Measurements from ENCODE around the gene MTMR2.

MTMR2 gene

GRCh38 chr11:95923728-95924413, at the start of gene MTMR2:
TSS of gene MTMR2 (minus strand) at chr11:95924107. CDS start at chr11:95923954, 153 bp downstream.
- DNase-seq, result peak; percentile 90

DNA sequence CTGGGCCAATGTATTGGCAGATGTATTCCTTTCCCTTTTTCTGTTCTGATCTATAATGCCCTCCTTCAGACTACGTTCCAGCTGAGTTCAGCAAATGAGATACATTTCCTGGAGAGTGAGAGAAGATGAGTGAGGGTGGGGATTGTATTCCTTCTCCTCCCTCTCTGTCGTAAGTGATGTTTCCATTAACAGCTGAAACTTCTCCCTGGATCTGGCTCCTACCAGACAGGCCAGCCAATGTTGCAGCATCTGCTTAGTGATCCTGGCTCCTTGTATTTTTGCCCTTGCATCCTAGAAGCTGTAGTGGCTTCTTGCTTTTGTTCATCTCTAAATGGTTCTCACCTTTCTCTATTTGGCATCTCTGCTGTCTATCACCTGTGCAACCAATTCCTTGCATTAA, 48.2 kb upstream of the MTMR2 start:
- DNase-seq, result no peak

DNA sequence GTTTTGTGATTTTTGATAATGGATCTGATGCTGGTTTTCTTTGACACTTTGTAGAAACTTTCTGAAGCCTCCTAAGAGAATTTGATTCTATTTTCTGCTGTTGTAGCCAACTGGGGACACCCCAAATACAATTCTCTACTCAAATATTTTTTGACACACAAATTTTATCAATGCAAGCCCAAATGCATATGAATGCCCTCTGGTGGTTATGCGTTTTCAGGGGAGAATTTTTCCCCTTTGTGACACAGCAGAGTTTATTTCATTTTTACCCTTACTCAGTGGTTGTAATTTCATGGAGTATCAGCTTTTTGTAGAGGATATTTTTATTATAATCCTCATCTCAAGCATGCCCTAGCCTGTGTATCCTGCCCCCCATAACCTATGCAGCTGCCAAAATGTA, 44.7 kb upstream of the MTMR2 start:
- no peak for DNase-seq

- DNase-seq, result no peak
Measured at GRCh38 chr11:95964281-95964680, 40.4 kb upstream of the MTMR2 start.

- DNase-seq, result no peak
Measured at GRCh38 chr11:95961758-95962157, 37.9 kb upstream of the MTMR2 start.

GRCh38 chr11:95950905-95951304, 27.0 kb upstream of the MTMR2 start:
- no peak for DNase-seq

GRCh38 chr11:95948637-95949036, 24.7 kb upstream of the MTMR2 start:
- DNase-seq, result no peak

DNA sequence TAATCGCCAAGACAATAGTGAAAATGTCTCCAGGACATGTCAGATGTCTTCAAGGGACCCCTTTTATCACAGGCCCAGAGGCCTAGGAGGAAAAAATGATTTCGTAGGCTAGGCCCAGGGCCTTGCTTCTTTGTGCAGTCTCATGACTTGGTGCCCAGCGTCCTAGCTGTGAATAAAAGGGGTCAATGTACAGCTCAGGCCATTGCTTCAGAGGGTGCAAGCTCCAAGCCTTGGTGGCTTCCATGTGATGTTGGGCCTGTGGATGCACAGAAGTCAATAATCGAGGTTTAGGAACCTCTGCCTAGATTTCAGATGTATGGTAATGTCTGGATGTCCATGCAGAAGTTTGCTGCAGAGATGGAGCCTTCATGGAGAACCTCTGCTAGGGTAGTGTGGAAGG, 20.7 kb upstream of the MTMR2 start:
- DNase-seq, result no peak

DNA sequence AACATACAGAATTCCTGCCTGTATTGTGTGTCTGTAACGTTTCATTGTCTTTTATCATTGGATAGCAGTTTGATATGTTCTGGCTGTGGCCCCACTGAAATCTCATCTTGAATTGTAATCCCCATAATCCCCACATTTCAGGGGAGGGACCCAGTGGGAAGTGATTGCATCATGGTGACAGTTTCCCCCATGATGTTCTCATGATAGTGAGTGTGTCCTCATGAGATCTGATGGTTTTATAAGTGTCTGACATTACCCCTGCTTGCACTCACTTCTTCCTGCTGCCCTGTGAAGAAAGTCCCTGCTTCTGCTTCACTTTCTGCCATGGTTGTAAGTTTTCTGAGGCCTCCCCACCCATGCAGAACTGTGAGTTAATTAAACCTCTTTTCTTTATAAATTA, 19.6 kb upstream of the MTMR2 start:
- no peak for DNase-seq

DNA sequence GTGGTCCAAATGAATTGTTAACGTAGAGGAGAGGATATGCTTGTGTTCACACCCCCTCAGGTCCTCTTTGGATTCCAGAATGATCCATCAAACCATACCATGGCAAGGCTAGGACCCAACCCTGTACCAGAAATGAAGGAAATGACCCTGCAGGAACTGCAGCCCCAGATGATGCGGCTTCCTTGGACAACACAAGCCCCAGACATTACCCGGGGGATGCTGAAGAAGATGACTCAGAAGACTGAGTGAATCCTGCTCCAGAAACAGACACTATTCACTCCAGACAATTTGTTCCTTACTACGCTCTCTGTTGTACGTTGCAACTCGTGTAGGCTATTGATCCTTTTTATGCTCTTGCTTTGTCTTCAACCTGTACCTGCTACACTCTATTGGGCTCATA, 15.2 kb upstream of the MTMR2 start:
- no peak for DNase-seq

DNA sequence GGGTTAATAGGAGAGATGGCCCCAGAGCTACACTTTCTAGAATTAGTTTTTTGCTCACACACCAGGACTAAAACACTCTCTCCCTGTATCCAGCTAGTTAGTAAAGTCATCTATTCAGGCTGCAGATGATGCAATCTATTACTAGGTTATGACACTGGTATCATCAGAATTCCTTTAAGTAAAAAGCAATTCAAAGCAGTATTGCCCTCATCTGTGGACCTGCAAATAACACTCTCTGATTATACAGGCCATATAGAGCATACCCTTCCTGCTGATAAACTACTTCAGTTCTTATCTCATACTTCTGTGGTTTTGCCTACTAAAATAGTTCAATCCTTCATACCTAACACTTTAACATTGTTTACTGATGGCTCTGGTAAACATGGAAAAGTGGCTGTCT, 13.5 kb upstream of the MTMR2 start:
- DNase-seq, result no peak

DNA sequence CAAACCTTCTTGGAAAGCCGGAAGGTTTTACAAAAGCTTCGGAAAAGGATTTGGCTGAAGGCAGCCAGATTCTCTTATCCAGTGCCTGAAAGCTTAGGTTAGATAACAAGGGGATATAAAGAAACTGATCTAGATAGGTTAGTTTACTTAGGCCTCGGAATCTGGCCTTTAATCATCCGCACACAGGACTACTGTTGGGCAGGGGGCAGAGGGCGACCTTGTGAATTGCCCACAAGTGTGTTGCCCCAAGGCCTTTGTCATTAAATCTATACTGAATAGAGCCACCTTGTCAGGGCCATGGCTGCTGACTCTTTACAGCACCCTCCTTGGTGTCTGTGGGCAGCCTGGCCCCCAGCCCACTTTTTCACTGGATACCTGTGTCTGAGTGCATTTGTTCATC, 9.7 kb upstream of the MTMR2 start:
- DNase-seq, result no peak

DNA sequence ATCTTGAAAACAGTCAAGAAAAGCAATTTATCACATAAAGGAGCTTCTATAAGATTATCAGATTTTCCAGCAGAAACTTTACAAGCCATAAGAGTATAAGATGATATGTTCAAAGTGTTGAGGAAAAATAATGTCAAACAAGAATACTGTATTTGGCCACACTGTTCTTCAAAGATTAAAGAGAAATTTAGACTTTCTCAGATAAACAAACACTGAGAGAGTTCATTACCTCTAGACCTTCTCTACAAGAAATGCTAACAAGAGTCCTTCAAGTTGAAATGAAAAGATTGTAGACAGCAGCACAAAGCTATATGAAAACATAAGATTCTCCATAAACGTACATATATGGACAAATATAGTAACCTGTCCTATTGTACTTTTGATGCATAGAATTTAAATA, 8.0 kb upstream of the MTMR2 start:
- no peak for DNase-seq

DNA sequence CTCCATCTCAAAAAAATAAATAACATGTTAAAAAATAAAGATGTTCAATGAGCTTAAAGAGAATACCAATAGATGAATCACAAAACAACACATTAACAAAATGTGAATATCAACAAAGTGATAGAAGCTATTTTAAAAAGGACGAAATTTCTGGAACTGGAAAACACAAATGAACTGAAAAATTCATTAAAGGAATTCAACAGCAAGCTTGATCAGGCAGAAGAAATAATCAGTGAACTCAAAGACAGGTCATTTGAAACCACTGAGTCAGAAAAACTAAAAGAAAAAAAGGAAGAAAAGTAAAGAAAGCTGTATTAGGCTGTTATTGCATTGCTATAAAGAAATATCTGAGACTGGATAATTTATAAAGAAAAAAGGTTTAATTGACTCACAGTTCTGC, 7.0 kb upstream of the MTMR2 start:
- DNase-seq, result no peak

DNA sequence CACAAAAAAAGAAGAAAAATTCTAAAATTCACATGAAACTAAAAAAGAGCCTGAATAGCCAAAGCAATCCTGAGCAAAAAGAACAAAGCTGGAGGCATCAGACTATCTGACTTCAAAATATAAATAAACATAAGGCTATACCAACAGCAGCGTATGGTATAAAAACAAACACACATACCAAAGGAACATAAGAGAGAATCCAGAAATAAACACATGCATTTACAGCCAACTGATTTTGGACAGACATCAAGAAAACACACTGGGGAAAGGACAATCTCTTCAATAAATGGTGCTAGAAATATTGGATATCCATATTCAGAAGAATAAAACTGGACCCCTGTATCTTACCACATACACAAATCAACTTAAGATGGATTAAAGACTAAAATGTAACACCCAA, 2.8 kb upstream of the MTMR2 start:
- no peak for DNase-seq

DNA sequence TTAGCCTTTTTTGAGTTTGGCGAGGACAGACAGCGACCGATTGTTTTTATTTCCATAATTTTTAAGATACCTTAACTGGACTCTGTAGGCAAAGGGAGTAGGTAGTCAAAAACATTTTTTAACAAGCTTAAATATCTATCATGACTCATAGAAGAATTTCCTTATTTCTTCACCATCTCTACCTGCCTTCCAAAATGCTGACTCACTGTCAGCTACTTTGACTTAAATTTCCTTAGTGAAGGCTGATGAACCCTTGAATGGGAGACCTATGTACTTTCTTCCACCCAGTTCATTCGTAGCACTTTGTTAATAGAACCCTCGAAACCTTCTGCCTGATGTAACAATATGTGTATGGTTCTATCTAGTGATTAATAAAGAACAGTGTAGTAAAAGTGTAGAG, 1.1 kb upstream of the MTMR2 start:
- DNase-seq, result no peak

GRCh38 chr11:95924414-95924760, 480 bp upstream of the MTMR2 start:
- no peak for DNase-seq

- no peak for DNase-seq
Measured at GRCh38 chr11:95923439-95923727, 524 bp downstream of the MTMR2 start.

GRCh38 chr11:95922536-95923438, 1.1 kb downstream of the MTMR2 start:
- DNase-seq, result no peak

DNA sequence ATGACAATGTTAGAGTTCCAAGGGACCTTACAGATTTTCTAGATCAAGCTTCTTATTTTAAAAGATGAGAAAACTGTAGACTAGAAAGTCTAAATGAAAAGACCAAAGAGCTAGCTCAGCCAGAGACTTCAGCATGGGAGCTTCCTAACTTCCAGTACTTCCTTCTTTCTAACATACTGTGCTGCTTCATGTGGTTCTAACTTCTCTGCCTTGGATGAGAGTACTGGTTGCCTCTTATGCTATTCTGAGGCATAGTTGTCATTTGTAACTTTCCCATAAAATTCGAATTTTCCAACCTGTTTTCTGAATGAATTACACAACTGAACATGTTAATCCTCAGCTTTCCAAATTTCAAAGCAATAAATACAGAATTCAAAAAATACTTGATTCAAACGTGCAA, 1.8 kb downstream of the MTMR2 start:
- DNase-seq, result no peak

DNA sequence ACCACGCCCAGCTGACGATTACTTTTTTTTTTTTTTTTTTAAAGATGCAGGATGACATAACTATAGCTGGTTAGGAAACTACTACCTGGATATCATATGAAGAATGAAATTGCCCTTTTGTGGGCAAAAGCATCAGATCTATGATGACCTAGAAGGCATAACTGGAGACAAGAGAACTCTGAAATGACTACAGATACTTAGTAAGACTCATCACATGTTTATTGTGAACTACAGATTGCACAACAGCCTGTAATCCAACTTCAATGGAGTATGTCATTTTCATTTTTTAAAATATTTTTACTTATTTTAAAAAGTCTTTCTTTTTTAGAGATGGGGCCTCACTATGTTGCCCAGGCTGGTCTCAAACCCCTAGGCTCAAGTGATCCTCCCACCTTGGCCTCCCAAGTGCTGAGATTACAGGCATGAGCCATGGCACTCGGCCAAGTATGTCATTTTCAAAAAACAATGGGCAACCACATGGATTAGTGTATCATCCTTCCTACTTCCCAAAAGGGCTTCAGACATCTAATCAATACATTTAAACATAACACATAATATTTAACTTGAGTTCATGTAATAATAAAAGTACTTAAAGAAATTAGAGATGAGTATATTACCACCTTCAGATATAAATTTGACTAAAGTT, 3.3 kb downstream of the MTMR2 start:
- DNase-seq, result no peak

GRCh38 chr11:95919514-95919913, 4.4 kb downstream of the MTMR2 start:
- no peak for DNase-seq

- no peak for DNase-seq
Measured at GRCh38 chr11:95918720-95919119, 5.2 kb downstream of the MTMR2 start.

- no peak for DNase-seq
Measured at GRCh38 chr11:95918056-95918455, 5.9 kb downstream of the MTMR2 start.
